Measurements from ENCODE around the gene COX14.

DNA sequence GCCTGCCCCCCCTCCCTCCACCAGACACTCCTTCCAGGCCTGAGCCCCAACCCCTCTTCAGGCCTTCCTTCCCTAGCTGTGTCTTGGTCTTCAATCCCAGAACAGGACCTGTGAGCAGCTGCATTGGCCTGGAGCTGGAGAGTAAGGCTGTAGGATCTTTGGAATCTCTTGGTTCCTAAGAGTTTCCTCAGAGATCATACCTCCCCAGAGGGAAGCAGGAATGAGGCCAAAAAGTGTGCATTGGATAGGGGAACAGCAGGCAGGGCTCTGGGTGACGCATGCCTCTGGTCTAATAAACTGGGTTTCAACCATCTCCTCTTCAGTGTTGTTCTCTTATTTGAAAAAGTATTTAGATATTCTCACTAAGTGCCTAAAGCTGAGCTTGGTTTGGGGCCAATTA lies 28.7 kb upstream of the COX14 start:
- TF ChIP-seq, protein P1, sequence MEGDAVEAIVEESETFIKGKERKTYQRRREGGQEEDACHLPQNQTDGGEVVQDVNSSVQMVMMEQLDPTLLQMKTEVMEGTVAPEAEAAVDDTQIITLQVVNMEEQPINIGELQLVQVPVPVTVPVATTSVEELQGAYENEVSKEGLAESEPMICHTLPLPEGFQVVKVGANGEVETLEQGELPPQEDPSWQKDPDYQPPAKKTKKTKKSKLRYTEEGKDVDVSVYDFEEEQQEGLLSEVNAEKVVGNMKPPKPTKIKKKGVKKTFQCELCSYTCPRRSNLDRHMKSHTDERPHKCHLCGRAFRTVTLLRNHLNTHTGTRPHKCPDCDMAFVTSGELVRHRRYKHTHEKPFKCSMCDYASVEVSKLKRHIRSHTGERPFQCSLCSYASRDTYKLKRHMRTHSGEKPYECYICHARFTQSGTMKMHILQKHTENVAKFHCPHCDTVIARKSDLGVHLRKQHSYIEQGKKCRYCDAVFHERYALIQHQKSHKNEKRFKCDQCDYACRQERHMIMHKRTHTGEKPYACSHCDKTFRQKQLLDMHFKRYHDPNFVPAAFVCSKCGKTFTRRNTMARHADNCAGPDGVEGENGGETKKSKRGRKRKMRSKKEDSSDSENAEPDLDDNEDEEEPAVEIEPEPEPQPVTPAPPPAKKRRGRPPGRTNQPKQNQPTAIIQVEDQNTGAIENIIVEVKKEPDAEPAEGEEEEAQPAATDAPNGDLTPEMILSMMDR (IDR thresholded peaks at IDR 0.05 in 2 of 3, conservative IDR thresholded peaks at IDR 0.05 in 1 of 3; ENCODE audit: borderline replicate concordance in 1 of 3, insufficient read depth in 1 of 3, low read depth in 2 of 3, low read length in 2 of 3) = no peak
- no peak for TF ChIP-seq SP1 (IDR thresholded peaks at IDR 0.05; ENCODE audit: low read depth)
- TF ChIP-seq RAD21 (IDR thresholded peaks at IDR 0.05; ENCODE audit: low read depth) = no peak

All from HCT116 (cell line).